Measurements from ENCODE around the gene ZNF311. TPM values are rescaled to one million over a fixed set of nuclear protein-coding genes. Genes with fewer than 3 reads are reported as not detected.

ZNF311 gene
- total RNA-seq (2021) (0.84 and 0.92 TPM in 2 replicates), Bru-seq, nascent RNA (percentile 46 among the genes with signal in this experiment), BruChase-seq, experiment 1, labeled RNA remaining after a 2-hour chase (percentile 33 among the genes with signal in this experiment), BruChase-seq, experiment 2, labeled RNA remaining after a 6-hour chase (percentile 41 among the genes with signal in this experiment)
- long read RNA-seq, partial matches to known transcripts = 0 of 3 reads
- long read RNA-seq, other reads (novel, unspliced or antisense) = 3 of 3 reads

GRCh38 chr6:29005183-29005885 is at the start of gene ZNF311:
ZNF311 (minus strand) TSS chr6:29005315; CDS start chr6:29003954, 1,361 bp downstream.
- ChIA-PET POLR2A (ENCODE audit: low non-redundant PET) (no interaction called here), CTCF (interaction anchor here (0.6 kb wide), 1 partner anchor 142 kb away, joined by 3 read pairs; no protein-coding TSS in a partner anchor)
- TF ChIP-seq EZH2 (IDR thresholded peaks at IDR 0.05; ENCODE audit: borderline replicate concordance, low read depth, low read length, poor library complexity, severe bottlenecking) (no peak), CTCF (conservative IDR thresholded peaks at IDR 0.05; ENCODE audit: low read depth, low read length) (no peak)
- H3K27me3 ChIP-seq (replicated peaks; ENCODE audit: insufficient read depth, low read depth, low read length, poor library complexity) = peaks cover 17% of the 10 kb centered on the region
- no peaks in the 10 kb centered on the region for H3K9me3 ChIP-seq (ENCODE audit: low read depth, low read length, poor library complexity, severe bottlenecking)
- H3K27ac ChIP-seq (ENCODE audit: low read depth, low read length, poor library complexity, severe bottlenecking) = no peak within 1 kb of the TSS
- BruUV-seq (replicated peaks) = TSS peak; percentile 98
- no peaks in the 10 kb centered on the region for H3K4me1 ChIP-seq (ENCODE audit: insufficient read depth, low read length, poor library complexity, severe bottlenecking)
- intact Hi-C loops (cut with micrococcal nuclease; ENCODE audit: unreplicated experiment) = no loop called here
- H3K4me3 ChIP-seq (ENCODE audit: low read depth, low read length, poor library complexity, severe bottlenecking) = peak within 1 kb of the TSS; percentile 45
- no peaks in the 10 kb centered on the region for H3K36me3 ChIP-seq (ENCODE audit: insufficient read depth, low read length, poor library complexity, severe bottlenecking)
- peak; percentile 85 for DNase-seq (ENCODE audit: low spot score)

GRCh38 chr6:29051680-29052079 is 46.6 kb upstream of the ZNF311 start:
- Histone ChIP-seq H3K4me3 (ENCODE audit: low read depth, low read length, poor library complexity, severe bottlenecking) (no peak overlapping the region), H3K27me3 (replicated peaks; ENCODE audit: insufficient read depth, low read depth, low read length, poor library complexity) (peaks cover 42% of the 10 kb centered on the region), H3K9me3 (ENCODE audit: low read depth, low read length, poor library complexity, severe bottlenecking) (no peaks in the 10 kb centered on the region), H3K27ac (ENCODE audit: low read depth, low read length, poor library complexity, severe bottlenecking) (no peak overlapping the region), H3K36me3 (ENCODE audit: insufficient read depth, low read length, poor library complexity, severe bottlenecking) (no peaks in the 10 kb centered on the region), H3K4me1 (ENCODE audit: insufficient read depth, low read length, poor library complexity, severe bottlenecking) (no peaks in the 10 kb centered on the region)
- no peak for DNase-seq (ENCODE audit: low spot score)
- intact Hi-C loops (cut with micrococcal nuclease; ENCODE audit: unreplicated experiment) = no loop called here
- ChIA-PET POLR2A (ENCODE audit: low non-redundant PET) (no interaction called here), CTCF (no interaction called here)
- no TSS peak for BruUV-seq (replicated peaks)
- no peak for TF ChIP-seq EZH2 (IDR thresholded peaks at IDR 0.05; ENCODE audit: borderline replicate concordance, low read depth, low read length, poor library complexity, severe bottlenecking)
- no peak for TF ChIP-seq CTCF (conservative IDR thresholded peaks at IDR 0.05; ENCODE audit: low read depth, low read length)

- Histone ChIP-seq H3K27me3 (replicated peaks; ENCODE audit: insufficient read depth, low read depth, low read length, poor library complexity) (peaks cover 71% of the 10 kb centered on the region), H3K9me3 (ENCODE audit: low read depth, low read length, poor library complexity, severe bottlenecking) (no peaks in the 10 kb centered on the region), H3K4me3 (ENCODE audit: low read depth, low read length, poor library complexity, severe bottlenecking) (no peak within 1 kb of the TSS), H3K36me3 (ENCODE audit: insufficient read depth, low read length, poor library complexity, severe bottlenecking) (no peaks in the 10 kb centered on the region), H3K27ac (ENCODE audit: low read depth, low read length, poor library complexity, severe bottlenecking) (no peak within 1 kb of the TSS), H3K4me1 (ENCODE audit: insufficient read depth, low read length, poor library complexity, severe bottlenecking) (no peaks in the 10 kb centered on the region)
- no peak for DNase-seq (ENCODE audit: low spot score)
- intact Hi-C loops (cut with micrococcal nuclease; ENCODE audit: unreplicated experiment) = no loop called here
- POLR2A ChIA-PET (ENCODE audit: low non-redundant PET) = no interaction called here
- BruUV-seq (replicated peaks) = no TSS peak
- CTCF ChIA-PET = no interaction called here
- TF ChIP-seq EZH2 (IDR thresholded peaks at IDR 0.05; ENCODE audit: borderline replicate concordance, low read depth, low read length, poor library complexity, severe bottlenecking) = no peak
- TF ChIP-seq CTCF (conservative IDR thresholded peaks at IDR 0.05; ENCODE audit: low read depth, low read length) = no peak
These were observed 40.0 kb upstream of the ZNF311 start, which contains the start of gene OR2W1 for GRCh38 chr6:29045075-29045474. OR2W1 (minus strand) TSS chr6:29045175; CDS start chr6:29045175, 0 bp downstream.
